SK-N-MC (cell line): ENCODE results near the gene PDE4B.

ENCODE experiments used
- EZH2 ChIP-seq: fragments of 200-600 bp; sonication (generic); IDR thresholded peaks from one replicate; pipeline ENCODE4 v1.6.1; 2017; ENCODE audit warnings: antibody characterized with exemption
- FOXP2 ChIP-seq: optimal IDR thresholded peaks from 2 replicates; pipeline ENCODE3; 2011; ENCODE audit warnings: mild to moderate bottlenecking, moderate library complexity; ENCODE audit not compliant: insufficient read depth; ENCODE audit errors: extremely low read length, control extremely low read depth
- POLR2AphosphoS5 ChIP-seq: IDR thresholded peaks from 2 replicates; pipeline ENCODE4 v1.6.1; 2012; ENCODE audit warnings: mild to moderate bottlenecking, low read depth, low read length, borderline replicate concordance

DNA sequence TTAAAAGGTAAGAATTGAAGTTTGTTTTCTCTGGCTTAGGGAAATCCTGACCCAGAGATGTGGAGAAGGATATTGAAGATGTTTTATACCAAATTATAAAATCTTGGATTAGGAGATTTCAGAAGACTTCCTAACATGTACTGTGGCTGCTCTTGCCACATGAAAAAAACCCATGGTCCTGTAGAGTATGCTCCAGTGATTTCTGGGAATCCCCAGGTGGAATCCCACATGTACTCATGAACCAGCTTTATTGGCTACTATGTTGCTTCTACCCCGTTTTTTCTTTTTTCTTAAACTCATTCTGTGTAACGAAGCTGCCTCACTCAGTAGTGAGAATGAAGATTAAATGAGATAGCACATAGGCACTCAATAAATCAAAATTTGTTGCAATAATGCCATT, 608.5 kb downstream of the PDE4B start:
- TF ChIP-seq EZH2 = no peak
- no peak for TF ChIP-seq POLR2AphosphoS5
- TF ChIP-seq FOXP2 = no peak
